HCT116 (cell line): ENCODE results near the gene DNAL4. TPM values are rescaled to one million over a fixed set of nuclear protein-coding genes. Genes with fewer than 3 reads are reported as not detected.

Source experiments
- ATAC-seq: fragments of 200-7000 bp; cut with Tn5 transposase; 2 replicates; pipeline ENCODE4 v1.9.1; 2020; ENCODE audit warnings: mild to moderate bottlenecking, moderate library complexity
- BruUV-seq: library from RNA; stranded (reverse); fragments of 400-500 nt; replicated peaks from 2 replicates; lab custom pipeline; 2021; lab: Mats Ljungman, UMichigan
- CTCF ChIA-PET: fragments of 300-600 bp; sonication (Branson Sonifier 250); formaldehyde crosslinking; loops from one replicate; lab custom pipeline; 2021; ENCODE audit warnings: antibody characterized with exemption; lab: Charles Lee
- POLR2A ChIA-PET: fragments of 300-600, 350-600 bp; sonication (Branson Sonifier 250); formaldehyde crosslinking; loops from one replicate; lab custom pipeline; 2021; ENCODE audit warnings: antibody characterized with exemption; lab: Charles Lee
- RAD21 ChIA-PET, 2 experiments: fragments of 300-600 bp; sonication (Branson Sonifier 250); formaldehyde crosslinking; loops; one replicate each; lab custom pipeline; 2023; ENCODE audit warnings: low total read pairs in 2 of 2; ENCODE audit not compliant: uncharacterized antibody in 2 of 2, unreplicated experiment in 2 of 2, low non-redundant PET in 1 of 2; lab: Charles Lee
- DNase-seq: peaks from one replicate; pipeline ENCODE4 v3.0.0-alpha.2; 2010; ENCODE audit warnings: low read depth, low spot score
- H2AFZ ChIP-seq: fragments of 200-600 bp; shearing (Covaris generic), sonication (generic); 2 replicates; pipeline ENCODE4 v1.6.1; 2017; ENCODE audit warnings: low read depth, mixed run types, mixed read lengths, antibody characterized with exemption, low read length; ENCODE audit not compliant: poor library complexity, severe bottlenecking
- H3K27ac ChIP-seq: 2 replicates; pipeline ENCODE4 v1.5.1; 2012; ENCODE audit warnings: low read depth, low read length
- H3K27me3 ChIP-seq: fragments of 200-600 bp; sonication (generic); 2 replicates; pipeline ENCODE4 v1.6.1; 2016; ENCODE audit warnings: mixed run types, low read length, mixed read lengths; ENCODE audit not compliant: insufficient read depth
- H3K36me3 ChIP-seq, 2 experiments: fragments of 200-500 bp in 1 of 2; fragments of 200-600 bp in 1 of 2; sonication (Bioruptor generic) in 1 of 2; sonication (generic) in 1 of 2; 2 replicates each; pipeline versions ENCODE4 v1.5.1 to v1.6.1; 2014 to 2016; ENCODE audit warnings: low read length in 2 of 2, inconsistent platforms in 1 of 2, mixed read lengths in 1 of 2, mixed run types in 1 of 2; ENCODE audit not compliant: insufficient read depth in 2 of 2, control insufficient read depth in 1 of 2
- H3K4me1 ChIP-seq, 2 experiments: fragments of 200-600 bp in 1 of 2; sonication (generic) in 1 of 2; 2 replicates each; pipeline versions ENCODE4 v1.5.1 to v1.6.1; 2012 to 2017; ENCODE audit warnings: low read length in 2 of 2, inconsistent platforms in 1 of 2, mild to moderate bottlenecking in 1 of 2, mixed read lengths in 1 of 2, mixed run types in 1 of 2, moderate library complexity in 1 of 2; ENCODE audit not compliant: insufficient read depth in 2 of 2, control insufficient read depth in 1 of 2
- H3K4me2 ChIP-seq: fragments of 200-600 bp; sonication (generic); 2 replicates; pipeline ENCODE4 v1.6.1; 2017; ENCODE audit warnings: mixed run types, low read length, mixed read lengths
- H3K4me3 ChIP-seq, 2 experiments: fragments of 200-600 bp in 1 of 2; sonication (generic) in 1 of 2; replicated peaks in 1 of 2; 2 replicates each; pipeline ENCODE4 v1.5.1; 2011 to 2016; ENCODE audit warnings: low read length in 2 of 2, control low read depth in 1 of 2, low read depth in 1 of 2, mild to moderate bottlenecking in 1 of 2, mixed read lengths in 1 of 2, mixed run types in 1 of 2
- H3K79me2 ChIP-seq: fragments of 200-600 bp; sonication (generic); 2 replicates; pipeline ENCODE4 v1.6.1; 2017; ENCODE audit warnings: mild to moderate bottlenecking, mixed run types, low read length, moderate library complexity, mixed read lengths; ENCODE audit not compliant: insufficient read depth
- H3K9ac ChIP-seq: fragments of 200-600 bp; sonication (generic); 2 replicates; pipeline ENCODE4 v1.6.1; 2016; ENCODE audit warnings: low read length, mixed read lengths
- H3K9me2 ChIP-seq: fragments of 200-600 bp; sonication (generic), shearing (Covaris generic); 2 replicates; pipeline ENCODE4 v1.6.1; 2017; ENCODE audit warnings: mixed run types, mild to moderate bottlenecking, moderate library complexity; ENCODE audit not compliant: insufficient read depth
- H3K9me3 ChIP-seq, 2 experiments: fragments of 200-500 bp in 1 of 2; fragments of 200-600 bp in 1 of 2; sonication (Bioruptor generic) in 1 of 2; sonication (generic) in 1 of 2; 2 replicates each; pipeline ENCODE4 v1.6.1; 2014 to 2017; ENCODE audit warnings: low read length in 2 of 2, mixed read lengths in 2 of 2, inconsistent platforms in 1 of 2, low read depth in 1 of 2, mild to moderate bottlenecking in 1 of 2, mixed run types in 1 of 2, moderate library complexity in 1 of 2; ENCODE audit not compliant: control insufficient read depth in 1 of 2, insufficient read depth in 1 of 2
- H4K20me1 ChIP-seq: fragments of 200-600 bp; sonication (generic), shearing (Covaris generic); 2 replicates; pipeline ENCODE4 v1.6.1; 2017; ENCODE audit warnings: mixed run types, mild to moderate bottlenecking, moderate library complexity; ENCODE audit not compliant: insufficient read depth
- CTCF ChIP-seq, 3 experiments: fragments of 200-600 bp in 1 of 3; sonication (generic) in 1 of 3; IDR thresholded peaks in 2 of 3; conservative IDR thresholded peaks in 1 of 3; 2 replicates each; pipeline ENCODE4 v1.5.1; 2012 to 2017; ENCODE audit warnings: low read depth in 2 of 3, low read length in 2 of 3, antibody characterized with exemption in 1 of 3, borderline replicate concordance in 1 of 3, control low read depth in 1 of 3, mild to moderate bottlenecking in 1 of 3, mixed read lengths in 1 of 3, mixed run types in 1 of 3, moderate library complexity in 1 of 3; ENCODE audit not compliant: insufficient read depth in 1 of 3
- EGR1 ChIP-seq: IDR thresholded peaks from 2 replicates; pipeline ENCODE4 v1.6.1; 2012; ENCODE audit warnings: low read depth
- ELF1 ChIP-seq: IDR thresholded peaks from 2 replicates; pipeline ENCODE4 v1.6.1; 2012; ENCODE audit warnings: low read depth, borderline replicate concordance
- EZH2 ChIP-seq: fragments of 200-600 bp; sonication (generic); IDR thresholded peaks from 2 replicates; pipeline ENCODE4 v1.6.1; 2017; ENCODE audit warnings: antibody characterized with exemption, mixed run types
- EZH2phosphoT487 ChIP-seq: fragments of 200-600 bp; IDR thresholded peaks from 2 replicates; pipeline ENCODE4 v1.6.1; 2018; ENCODE audit warnings: antibody characterized with exemption, borderline replicate concordance
- FOSL1 ChIP-seq: IDR thresholded peaks from 2 replicates; pipeline ENCODE4 v1.6.1; 2012; ENCODE audit warnings: low read depth
- JUND ChIP-seq: IDR thresholded peaks from 2 replicates; pipeline ENCODE4 v1.6.1; 2012
- MAX ChIP-seq: IDR thresholded peaks from 2 replicates; pipeline ENCODE4 v1.6.1; 2012
- POLR2A ChIP-seq: IDR thresholded peaks from 2 replicates; pipeline ENCODE4 v1.7.0; 2011; ENCODE audit warnings: borderline replicate concordance; ENCODE audit not compliant: insufficient read depth, insufficient read length; ENCODE audit errors: extremely low read depth
- POLR2AphosphoS5 ChIP-seq: IDR thresholded peaks from 2 replicates; pipeline ENCODE4 v1.6.1; 2011; ENCODE audit warnings: mild to moderate bottlenecking, low read depth, low read length, moderate library complexity
- RAD21 ChIP-seq: IDR thresholded peaks from 2 replicates; pipeline ENCODE4 v1.6.1; 2012; ENCODE audit warnings: low read depth, mild to moderate bottlenecking
- SIN3A ChIP-seq: IDR thresholded peaks from 2 replicates; pipeline ENCODE4 v1.6.1; 2012; ENCODE audit warnings: low read depth
- SRF ChIP-seq: IDR thresholded peaks from 2 replicates; pipeline ENCODE4 v1.6.1; 2012; ENCODE audit warnings: low read depth
- TCF7L2 ChIP-seq: IDR thresholded peaks from 2 replicates; pipeline ENCODE4 v1.7.0; 2011; ENCODE audit warnings: borderline replicate concordance, inconsistent platforms; ENCODE audit not compliant: insufficient read depth, insufficient read length; ENCODE audit errors: extremely low read depth
- YY1 ChIP-seq: IDR thresholded peaks from 2 replicates; pipeline ENCODE4 v1.6.1; 2011; ENCODE audit warnings: low read length, low read depth, moderate library complexity, mild to moderate bottlenecking; ENCODE audit not compliant: insufficient replicate concordance; ENCODE audit errors: extremely low read depth
- ZBTB33 ChIP-seq: IDR thresholded peaks from 2 replicates; pipeline ENCODE4 v1.6.1; 2011; ENCODE audit warnings: mild to moderate bottlenecking, low read length, moderate library complexity; ENCODE audit not compliant: insufficient replicate concordance; ENCODE audit errors: extremely low read depth
- ZFX ChIP-seq: fragments of 450-650 bp; IDR thresholded peaks from 2 replicates; pipeline ENCODE4 v1.6.1; 2017
- ZNF274 ChIP-seq: fragments of 200-500 bp; sonication (Bioruptor generic); IDR thresholded peaks from 2 replicates; pipeline ENCODE4 v1.6.1; 2014; ENCODE audit warnings: mild to moderate bottlenecking, low read depth, low read length, inconsistent platforms
- intact Hi-C: fragments of 100-400 bp; cut with micrococcal nuclease; formaldehyde crosslinking; loops from 2 replicates; pipeline ENCODE4 v1.10.0; 2022
- total RNA-seq: library from RNA; stranded (reverse); gene quantifications from one replicate; pipeline ENCODE4 v1.2.1, GENCODE V29; 2021; ENCODE audit not compliant: unreplicated experiment

DNAL4 gene
- total RNA-seq, 1 experiment from 2014 or later = 18.3 TPM

GRCh38 chr22:38758276-38758945, 35.5 kb downstream of the DNAL4 start:
- POLR2A ChIA-PET = no interaction called here
- no TSS peak for BruUV-seq

More at GRCh38 chr22:38758276-38758945, 35.5 kb downstream of the DNAL4 start:
- no peak overlapping the region for H3K9ac ChIP-seq
- H3K79me2 ChIP-seq = peaks cover 16% of the 10 kb centered on the region
- no peak for TF ChIP-seq RAD21
- no peak for TF ChIP-seq POLR2AphosphoS5
- TF ChIP-seq MAX = no peak
- no peak for TF ChIP-seq EGR1
- no peak for TF ChIP-seq EZH2phosphoT487
- TF ChIP-seq TCF7L2 = no peak
- TF ChIP-seq FOSL1 = no peak
- no peak for TF ChIP-seq ZFX
- TF ChIP-seq POLR2A = no peak
- TF ChIP-seq JUND = no peak
- TF ChIP-seq ZBTB33 = no peak
- no peak for TF ChIP-seq EZH2
- TF ChIP-seq ZNF274 = no peak
- TF ChIP-seq CTCF (IDR thresholded peaks at IDR 0.05 in 2 of 3, conservative IDR thresholded peaks at IDR 0.05 in 1 of 3; ENCODE audit: borderline replicate concordance in 1 of 3, insufficient read depth in 1 of 3, low read depth in 2 of 3, low read length in 2 of 3) = no peak
- TF ChIP-seq ELF1 = no peak
- no peak for TF ChIP-seq SIN3A
- no peak for TF ChIP-seq SRF
- no peak for TF ChIP-seq YY1
- no peaks in the 10 kb centered on the region for H3K9me2 ChIP-seq
- no peak overlapping the region for H3K4me3 ChIP-seq
- H3K36me3 ChIP-seq = no peaks in the 10 kb centered on the region
- no peaks in the 10 kb centered on the region for H3K9me3 ChIP-seq
- no peak overlapping the region for H3K4me2 ChIP-seq
- intact Hi-C loops = no loop called here
- H3K4me1 ChIP-seq = peaks cover 14 to 37% of the 10 kb centered on the region in 2 experiments; a peak in 3 of 4 replicates
- DNase-seq (no peak), ATAC-seq (no peak)
- no peak overlapping the region for H2AFZ ChIP-seq
- no peak overlapping the region for H3K27ac ChIP-seq
- H4K20me1 ChIP-seq = no peaks in the 10 kb centered on the region
- H3K27me3 ChIP-seq = no peaks in the 10 kb centered on the region
- CTCF ChIA-PET = interaction anchor here (0.6 to 2.3 kb wide), 5 partner anchors 8 to 1110 kb away, joined by 3 to 8 read pairs (median 4); no protein-coding TSS in a partner anchor
- RAD21 ChIA-PET = no interaction called here
